GM21786 (cell line): ENCODE data around the gene MED16.

ENCODE experiments used
- ATAC-seq: cut with Tn5 transposase; IDR thresholded peaks from one replicate; pipeline ENCODE4 v1.9.1; 2021; ENCODE audit not compliant: unreplicated experiment

MED16 gene, protein sequence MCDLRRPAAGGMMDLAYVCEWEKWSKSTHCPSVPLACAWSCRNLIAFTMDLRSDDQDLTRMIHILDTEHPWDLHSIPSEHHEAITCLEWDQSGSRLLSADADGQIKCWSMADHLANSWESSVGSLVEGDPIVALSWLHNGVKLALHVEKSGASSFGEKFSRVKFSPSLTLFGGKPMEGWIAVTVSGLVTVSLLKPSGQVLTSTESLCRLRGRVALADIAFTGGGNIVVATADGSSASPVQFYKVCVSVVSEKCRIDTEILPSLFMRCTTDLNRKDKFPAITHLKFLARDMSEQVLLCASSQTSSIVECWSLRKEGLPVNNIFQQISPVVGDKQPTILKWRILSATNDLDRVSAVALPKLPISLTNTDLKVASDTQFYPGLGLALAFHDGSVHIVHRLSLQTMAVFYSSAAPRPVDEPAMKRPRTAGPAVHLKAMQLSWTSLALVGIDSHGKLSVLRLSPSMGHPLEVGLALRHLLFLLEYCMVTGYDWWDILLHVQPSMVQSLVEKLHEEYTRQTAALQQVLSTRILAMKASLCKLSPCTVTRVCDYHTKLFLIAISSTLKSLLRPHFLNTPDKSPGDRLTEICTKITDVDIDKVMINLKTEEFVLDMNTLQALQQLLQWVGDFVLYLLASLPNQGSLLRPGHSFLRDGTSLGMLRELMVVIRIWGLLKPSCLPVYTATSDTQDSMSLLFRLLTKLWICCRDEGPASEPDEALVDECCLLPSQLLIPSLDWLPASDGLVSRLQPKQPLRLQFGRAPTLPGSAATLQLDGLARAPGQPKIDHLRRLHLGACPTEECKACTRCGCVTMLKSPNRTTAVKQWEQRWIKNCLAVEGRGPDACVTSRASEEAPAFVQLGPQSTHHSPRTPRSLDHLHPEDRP

DNA sequence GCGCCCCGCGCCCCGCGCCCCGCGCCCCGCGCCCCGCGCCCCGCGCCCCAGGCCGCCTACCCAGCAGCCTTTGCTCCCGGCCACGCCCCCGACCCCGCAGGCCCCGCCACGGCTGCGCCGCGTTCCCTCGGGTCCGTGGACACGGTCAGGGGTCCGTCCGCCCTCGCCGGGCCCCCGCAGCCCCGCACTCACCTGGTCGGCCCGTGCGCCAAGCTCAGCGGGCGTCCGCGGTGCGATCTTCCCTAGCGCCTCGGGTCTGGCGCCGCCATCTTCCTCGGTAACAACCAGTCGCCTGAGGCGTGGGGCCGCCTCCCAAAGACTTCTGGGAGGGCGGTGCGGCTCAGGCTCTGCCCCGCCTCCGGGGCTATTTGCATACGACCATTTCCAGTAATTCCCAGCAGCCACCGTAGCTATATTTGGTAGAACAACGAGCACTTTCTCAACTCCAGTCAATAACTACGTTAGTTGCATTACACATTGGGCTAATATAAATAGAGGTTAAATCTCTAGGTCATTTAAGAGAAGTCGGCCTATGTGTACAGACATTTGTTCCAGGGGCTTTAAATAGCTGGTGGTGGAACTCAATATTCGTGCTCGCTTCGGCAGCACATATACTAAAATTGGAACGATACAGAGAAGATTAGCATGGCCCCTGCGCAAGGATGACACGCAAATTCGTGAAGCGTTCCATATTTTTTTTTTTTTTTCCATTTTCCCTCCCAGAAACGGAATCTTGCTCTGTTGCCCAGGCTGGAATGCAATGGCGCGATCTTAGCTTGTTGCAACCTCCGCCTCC is at the start of gene MED16, which contains the start of gene RNU6-9:
Gene MED16 (minus strand): TSS at position 294 of the 796 bp plus-strand sequence. CDS start 2,056 bp downstream, outside the sequence.
Gene RNU6-9 (plus strand): TSS at position 591 of the 796 bp plus-strand sequence.
- ATAC-seq: peak; percentile 61

DNA sequence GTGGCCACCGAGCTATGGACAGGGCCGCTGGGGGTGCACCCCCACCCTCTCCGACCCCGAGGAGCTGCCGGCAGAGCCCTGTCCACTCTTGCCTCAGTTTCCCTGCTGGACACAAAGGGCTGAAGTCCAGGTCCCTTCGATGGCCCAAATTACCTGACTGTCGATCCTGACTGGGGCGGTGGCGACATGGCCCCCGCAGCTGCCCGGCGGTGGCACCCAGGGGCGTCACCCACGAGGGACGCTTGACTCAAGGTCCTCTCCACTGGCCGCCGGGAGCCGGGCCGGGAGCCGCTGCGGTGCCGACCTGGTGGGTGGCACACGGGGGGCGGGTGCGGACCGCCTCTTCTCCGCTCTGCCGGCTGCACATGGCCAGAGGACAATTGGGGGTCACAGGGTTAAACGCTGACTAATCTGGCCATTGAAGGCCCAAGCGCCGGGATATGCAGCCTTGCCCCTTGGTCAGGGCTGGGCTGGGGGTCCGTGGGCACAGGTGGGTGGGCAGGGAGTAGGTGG is 49.2 kb upstream of the MED16 start:
- ATAC-seq: no peak

DNA sequence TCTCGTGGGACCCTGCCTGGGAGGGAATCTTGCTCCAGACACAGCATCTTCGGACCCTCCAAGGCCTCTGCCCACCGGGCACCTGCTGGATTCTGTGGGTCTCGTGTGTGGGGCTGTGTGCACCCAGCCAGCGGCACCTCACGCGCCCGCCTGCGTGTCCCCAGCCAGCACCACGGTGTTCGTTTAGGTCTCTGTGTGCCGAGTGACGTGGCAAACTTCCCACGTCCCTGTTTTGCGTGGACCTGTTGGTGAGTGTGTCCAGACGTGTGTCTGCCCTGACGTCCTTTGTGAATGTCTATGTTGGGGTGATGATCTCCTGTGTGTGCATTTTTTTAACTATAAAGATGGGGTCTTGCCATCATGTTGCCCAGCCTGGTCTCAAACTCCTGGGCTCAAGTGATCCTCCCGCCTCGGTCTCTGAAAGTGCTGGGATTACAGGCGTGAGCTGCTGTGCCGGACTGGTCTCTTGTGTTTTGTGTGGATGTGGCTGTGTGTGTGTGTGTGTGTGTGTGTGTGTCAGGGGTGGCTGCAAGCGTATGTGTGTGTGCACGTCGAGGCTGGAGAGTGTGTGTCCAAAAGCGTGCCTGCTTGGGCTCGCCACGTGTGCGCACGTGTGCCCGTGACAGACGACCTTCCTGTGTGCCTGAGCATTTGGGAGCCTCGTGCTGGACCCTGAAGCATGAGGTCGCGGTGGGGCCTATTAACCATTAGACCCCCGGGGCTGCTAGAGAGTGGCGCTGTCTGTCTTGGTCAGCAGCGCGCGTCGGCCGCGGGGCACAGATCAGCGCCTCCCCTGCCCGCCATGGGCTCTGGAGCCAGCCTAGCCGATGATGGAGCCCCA is 48.5 kb upstream of the MED16 start:
- ATAC-seq: no peak

DNA sequence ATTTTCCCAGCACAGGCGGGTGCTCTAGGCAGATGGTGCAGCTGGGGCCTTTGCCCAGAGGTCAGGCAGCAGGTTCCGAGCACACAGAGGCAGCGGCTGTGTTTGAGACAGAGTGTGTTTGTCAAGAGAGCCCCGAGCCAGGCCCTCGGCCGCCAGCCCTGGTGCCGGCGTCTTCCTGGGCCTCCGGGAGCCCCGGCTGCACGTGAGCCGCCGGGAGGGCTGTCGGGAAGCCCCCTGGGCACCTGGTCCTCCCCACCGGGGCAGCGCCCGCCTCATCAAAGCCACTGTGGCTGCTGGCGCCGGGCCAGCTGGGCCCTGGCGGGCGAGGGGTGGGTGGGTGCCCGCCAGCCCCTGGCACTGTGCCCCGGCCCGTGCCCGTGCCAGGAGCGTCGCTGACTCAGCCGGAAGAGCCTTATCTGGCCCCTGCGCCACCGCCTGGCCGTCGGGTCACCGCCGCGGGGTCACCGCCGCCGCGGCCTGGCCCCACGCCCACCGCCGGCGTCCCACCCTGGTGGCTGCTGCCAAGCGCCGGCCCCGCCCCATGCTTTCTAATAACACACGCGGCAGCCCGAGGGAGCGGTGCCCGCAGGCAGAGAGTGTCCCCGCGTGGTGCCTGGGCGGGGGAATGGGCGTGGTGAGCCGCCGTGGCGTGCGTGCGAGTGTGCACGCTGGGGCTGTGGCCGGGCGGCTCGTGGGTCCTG is 47.8 kb upstream of the MED16 start:
- ATAC-seq: no peak

DNA sequence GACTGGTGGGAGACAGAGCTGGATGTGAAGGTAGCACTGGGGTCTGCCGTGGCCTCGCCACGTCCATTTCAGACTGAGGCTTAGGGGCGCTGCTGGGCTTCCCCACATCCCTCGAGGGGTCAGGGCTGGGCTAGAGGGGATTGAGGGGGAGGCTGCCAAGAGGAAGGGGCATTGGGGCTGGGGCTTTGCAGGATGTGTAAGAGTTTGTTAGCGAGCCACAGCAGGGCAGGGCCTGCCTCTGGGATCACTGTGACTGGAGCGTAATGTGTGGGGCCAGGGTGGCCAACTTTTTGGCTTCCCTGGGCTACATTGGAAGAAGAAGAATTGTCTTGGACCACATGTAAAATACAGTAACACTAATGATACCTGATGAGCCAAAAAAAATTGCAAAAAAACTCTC is 46.9 kb upstream of the MED16 start:
- ATAC-seq: no peak

DNA sequence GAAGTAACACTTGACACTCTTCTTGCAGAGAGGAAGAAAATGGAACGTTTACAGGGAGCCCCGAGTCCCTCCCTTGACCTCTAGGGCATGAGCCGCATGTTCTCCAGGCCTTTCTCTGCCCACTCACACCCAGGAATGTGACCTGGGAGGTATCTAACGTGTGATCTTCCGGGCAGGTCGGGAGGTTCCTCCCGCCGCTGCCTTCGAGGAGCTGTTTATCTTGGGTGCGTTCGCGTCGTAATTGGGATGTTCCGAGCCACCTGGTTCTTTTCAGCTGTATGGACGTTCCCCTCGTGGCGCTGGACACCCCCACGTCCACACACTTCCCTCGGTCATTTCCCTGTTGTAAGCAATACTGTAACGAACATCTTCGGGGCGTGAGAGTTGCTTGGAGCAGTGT is 46.5 kb upstream of the MED16 start:
- ATAC-seq: no peak

DNA sequence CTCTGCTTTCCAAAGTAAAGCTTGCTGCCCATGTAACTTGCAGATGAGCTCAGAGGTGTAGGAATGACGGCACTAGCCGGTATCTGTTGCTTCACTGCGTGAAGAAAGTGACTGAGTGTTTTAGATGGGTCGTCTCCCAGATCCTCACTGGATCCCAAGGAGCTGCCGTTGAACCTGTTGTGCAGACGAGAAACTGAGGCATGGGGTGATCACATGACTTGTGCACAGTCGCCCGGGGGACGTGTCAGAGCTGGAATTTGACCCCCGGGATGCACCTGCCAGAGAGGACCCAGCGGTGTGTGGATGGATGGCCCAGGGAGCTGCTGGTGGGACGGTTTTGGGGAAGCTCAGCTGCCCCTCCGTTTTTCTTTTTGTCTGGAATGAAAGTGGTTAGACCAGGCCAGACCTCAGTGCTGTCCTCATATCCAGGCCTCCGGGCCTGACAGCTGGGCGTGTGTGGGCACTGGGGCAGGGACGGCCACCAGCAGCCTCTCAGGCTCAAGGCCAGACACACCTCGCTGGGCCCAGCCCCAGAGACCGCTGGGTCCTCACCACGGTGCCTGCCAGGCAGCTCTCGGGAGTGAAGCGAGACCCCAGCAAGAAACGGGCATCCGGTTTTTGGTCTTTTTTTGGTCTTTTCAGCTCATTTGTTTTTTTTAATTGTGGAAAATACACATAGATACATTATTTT is 45.4 kb upstream of the MED16 start:
- ATAC-seq: no peak

DNA sequence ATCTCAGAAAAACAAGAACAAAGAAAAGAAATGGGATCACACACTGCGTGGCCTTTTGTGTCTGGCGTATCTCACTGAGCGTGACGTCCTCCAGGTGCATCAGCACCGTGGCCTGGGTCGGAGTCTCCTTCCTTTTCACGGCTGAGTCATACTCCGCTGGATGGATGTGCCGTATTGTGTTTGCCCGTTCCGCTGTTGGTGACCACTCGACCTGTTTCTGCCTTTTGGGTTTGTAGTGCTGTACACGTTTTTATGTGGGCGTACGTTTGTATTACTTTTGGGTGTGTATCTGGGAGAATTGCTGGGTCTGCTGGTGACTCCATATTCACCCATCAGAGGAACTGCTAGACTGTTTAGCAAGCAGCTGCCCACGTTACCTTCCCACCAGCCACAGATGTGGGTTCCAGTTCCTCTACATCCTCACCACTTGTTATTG is 44.3 kb upstream of the MED16 start:
- ATAC-seq: no peak

DNA sequence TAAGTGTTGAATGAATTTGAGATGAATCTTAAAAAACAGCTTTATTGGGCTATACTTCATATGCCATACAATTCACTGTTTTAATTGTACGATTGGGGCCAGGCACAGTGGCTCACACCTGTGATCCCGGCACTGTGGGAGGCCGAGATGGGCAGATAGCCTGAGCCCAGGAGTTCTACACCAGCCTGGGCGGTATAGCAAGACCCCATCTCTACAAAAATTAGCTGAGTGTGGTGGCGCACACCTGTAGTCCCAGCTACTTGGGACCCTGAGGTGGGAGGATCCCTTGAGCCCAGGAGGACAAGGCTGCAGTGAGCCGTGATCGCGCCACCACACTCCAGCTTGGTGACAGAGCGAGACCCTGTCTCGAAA is 43.2 kb upstream of the MED16 start:
- no peak for ATAC-seq

DNA sequence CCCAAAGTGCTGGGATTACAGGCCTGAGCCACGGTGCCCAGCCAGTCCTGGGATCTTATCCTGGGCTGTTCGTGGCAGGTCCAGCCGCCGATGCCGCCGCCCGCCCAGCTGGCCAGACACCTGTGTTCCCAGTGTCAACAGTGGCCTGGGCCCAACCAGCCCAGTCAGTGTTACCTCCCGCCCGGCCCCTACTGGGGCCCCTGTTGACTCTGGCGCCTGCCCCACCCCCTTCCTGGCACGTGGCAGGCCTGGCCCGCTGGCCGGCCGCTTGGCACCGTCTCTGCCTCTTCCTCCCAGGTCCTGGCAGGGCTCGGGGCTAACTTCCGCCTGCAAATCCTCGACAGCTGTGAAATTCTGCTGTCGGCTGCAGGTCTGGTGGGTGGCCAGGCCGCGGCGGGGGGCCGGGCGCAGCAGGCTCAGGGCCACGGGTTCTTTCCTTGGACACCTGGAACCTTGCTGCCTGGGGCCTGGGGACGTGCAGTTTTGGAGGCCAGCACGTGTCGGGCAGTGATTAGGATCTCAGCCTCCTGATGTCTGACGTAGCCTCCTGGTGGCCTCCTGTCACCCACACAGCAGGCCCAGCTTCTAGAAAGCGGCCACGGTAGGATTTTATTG is 42.0 kb upstream of the MED16 start:
- no peak for ATAC-seq

DNA sequence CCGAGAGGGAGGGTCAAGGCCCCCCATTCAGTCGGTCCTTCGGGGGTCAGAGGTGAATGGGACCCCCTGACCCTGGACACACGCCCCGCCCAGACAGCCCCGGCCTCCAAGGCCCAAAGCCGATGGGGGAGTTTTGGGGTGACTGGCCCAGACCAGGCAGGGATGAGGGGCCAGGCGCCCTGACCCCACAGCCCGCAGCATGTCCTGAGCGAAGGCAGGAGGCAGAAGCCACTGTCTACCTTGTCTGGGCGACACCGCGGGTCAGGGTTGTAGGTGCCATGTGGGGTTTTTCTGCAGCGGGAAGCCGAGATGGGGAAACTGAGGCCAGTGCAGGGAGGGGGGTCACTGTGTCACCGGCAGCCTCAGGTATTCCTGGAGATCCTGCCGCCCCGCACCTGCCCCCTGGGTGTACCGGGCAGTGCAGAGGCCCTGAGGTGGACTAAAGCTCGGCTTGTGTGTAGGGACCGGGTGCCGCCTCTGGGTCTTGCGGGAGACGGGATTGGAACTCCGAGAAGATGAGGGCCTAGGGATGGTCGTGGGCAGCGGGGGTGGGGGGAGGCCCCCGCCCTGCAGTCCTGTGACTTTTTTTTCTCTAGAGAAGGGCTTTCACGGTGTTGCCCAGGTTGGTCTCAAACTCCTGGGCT is 41.3 kb upstream of the MED16 start:
- ATAC-seq: no peak

DNA sequence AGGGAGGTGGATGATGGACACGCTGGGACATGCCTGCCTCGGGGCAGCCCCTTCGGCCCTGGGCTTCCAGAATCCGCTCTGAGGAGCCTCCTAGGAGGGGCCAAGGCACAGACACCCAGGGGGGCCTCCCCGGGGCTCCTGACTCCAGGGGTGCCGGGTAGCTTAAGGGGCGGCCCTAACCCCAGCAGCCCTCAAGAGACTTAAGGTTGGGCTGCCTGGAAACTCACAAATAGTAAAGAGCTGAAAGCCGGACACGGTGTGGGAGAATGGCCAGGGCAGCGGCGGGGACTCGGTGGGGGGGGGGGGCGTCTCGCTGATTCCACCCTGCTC is 40.5 kb upstream of the MED16 start:
- ATAC-seq: no peak

DNA sequence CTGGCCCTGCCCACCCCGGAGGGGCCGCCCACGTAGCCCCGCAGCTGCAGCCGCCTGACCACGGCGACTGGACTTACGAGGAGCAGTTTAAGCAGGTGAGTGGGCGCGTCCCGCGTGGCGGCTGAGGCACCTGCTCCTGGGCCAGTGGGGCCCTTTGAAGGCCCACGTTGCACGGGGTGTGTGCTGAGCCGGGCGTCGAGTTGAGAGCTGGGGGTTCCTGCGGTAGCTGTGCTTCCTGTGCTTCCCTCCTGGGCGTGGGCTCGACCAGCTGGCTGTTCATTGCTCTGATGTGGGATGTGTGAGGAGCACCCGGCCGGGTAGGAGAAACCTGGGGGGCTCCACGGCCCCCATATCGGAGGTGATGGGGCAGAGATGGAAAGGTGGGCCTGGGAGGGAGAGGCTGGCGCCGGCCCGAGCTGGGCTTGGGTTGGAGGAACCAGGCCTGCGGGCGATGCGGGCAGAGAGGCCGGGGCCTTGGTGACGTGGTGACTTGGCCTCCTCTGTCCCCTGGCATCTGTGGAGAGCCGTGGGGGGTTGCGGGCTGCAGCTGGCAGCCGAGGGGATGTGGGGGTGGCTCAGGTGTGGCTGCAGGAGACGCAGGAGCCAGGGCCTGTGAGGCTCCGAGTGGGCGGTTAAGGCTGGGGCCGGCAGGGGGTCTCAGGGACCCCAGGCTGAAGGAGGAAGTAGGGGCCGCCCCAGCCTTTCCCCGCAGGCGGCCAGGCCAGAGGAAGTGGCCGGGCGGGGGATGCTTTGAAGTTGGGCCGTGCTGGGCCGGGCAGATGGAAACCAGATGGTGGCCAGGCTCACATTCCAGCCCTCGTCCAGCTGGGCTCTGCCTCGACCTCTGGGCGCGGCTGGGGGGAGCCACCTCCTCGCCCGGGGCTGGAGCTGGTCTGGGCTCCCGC is 39.9 kb upstream of the MED16 start:
- ATAC-seq: no peak

DNA sequence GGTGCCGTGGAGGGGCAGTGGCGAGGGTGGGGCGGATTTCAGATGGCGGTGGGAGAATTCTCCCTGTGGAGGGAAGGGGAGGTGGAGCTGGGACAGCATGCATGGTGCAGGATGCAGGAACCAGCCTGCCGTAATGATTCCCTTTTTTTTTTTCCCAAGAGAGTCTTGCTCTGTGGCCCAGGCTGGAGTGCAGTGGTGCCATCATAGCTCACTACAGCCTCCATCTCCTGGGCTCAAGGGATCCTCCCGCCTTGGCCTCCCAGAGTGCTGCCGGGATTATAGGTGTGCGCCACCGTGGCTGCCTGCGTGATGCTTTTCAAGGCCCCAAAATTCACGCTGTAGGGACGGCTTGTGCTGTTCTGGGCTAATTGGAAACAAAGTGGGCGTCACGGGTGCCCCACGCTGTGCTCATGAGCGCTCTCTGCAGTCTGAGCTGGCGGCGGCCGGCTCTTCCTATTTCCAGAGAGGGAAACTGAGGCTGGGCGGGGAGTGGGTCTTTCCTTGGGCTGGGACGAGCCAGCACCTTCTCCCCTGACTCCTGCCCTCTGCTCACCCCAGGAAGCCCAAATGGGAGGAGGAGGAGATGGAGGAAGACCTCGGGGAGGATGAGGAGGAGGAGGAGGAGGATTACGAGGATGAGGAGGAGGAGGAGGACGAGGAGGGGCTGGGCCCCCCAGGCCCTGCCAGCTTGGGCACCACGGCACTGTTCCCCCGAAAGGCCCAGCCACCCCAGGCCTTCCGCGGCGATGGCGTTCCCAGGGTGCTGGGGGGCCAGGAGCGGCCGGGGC is 39.1 kb upstream of the MED16 start:
- no peak for ATAC-seq

DNA sequence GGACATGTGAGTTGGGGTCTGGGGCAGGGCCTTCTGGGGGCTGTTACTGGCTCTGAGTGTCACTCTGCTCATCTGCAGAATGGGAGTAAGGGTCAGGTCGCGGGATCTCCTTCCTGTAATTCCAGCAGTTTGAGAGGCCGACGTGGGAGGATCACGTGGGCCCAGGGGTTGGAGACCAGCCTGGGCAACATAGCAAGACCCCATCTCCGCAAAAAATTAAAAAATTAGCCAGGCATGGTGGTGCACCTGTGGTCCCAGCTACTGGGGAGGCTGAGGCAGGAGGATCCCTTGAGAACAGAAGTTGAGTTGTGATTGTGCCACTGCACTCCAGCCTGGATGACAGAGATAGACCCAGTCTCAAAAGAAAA is 36.9 kb upstream of the MED16 start:
- ATAC-seq: no peak

DNA sequence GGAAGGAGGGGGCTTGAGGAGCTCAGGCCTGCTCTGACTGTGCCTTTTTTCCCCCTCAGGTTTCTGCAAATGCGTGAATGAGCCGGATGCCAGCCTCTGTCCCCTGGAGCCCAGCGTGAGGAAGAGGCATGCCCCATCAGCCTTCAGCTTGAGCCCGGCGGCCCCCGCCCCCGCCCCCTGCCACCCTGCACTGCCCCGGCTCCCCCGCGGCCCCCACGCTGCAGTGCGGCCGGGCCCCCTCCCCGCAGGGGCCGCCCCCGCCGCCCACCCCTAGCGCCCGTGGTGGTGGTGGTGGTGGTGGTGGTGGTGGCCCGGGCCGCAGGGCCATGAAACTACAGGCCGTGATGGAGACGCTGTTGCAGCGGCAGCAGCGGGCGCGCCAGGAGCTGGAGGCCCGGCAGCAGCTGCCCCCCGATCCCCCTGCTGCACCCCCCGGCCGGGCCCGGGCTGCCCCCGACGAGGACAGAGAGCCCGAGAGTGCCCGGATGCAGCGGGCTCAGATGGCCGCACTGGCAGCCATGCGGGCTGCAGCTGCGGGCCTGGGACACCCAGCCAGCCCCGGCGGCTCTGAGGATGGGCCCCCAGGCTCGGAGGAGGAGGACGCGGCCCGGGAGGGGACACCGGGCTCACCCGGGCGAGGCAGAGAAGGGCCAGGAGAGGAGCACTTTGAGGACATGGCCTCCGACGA is 36.4 kb upstream of the MED16 start:
- no peak for ATAC-seq
